Measurements from ENCODE around the gene ZNF48. TPM values are rescaled to one million over a fixed set of nuclear protein-coding genes. Genes with fewer than 3 reads are reported as not detected.
A peak's percentile ranks its signal among the peaks of the same experiment; 100 is the strongest.

Gene ZNF48
- total RNA-seq, 1 donor from 2014 or later, result 13.0 TPM

GRCh38 chr16:30401768-30402425, 6.7 kb downstream of the ZNF48 start:
- no peak overlapping the region for H3K27ac Mint-ChIP-seq
- POLR2A ChIA-PET, result interaction anchor here (0.8 to 1.8 kb wide), 6 partner anchors 16 to 212 kb away, joined by 3 to 5 read pairs (median 4); partner anchors contain the start of genes DCTPP1 and SEPTIN1
- ATAC-seq (ENCODE audit: low read depth) (no peak), DNase-seq (no peak)
- peaks cover 4% of the 10 kb centered on the region for H3K27me3 Mint-ChIP-seq
- H3K4me3 Mint-ChIP-seq, result peak overlapping the region; percentile 45
- H3K4me1 Mint-ChIP-seq, result peaks cover 26% of the 10 kb centered on the region
- intact Hi-C loops (cut with micrococcal nuclease), result loop anchor here (2.0 to 10.0 kb wide), 2 partner anchors 15 to 337 kb away; partner anchors contain the start of gene ALDOA
- CTCF ChIA-PET, result no interaction called here
- TF ChIP-seq CTCF (IDR thresholded peaks at IDR 0.05), result no peak
- H3K9me3 Mint-ChIP-seq, result no peaks in the 10 kb centered on the region
- peaks cover 19% of the 10 kb centered on the region for H3K36me3 Mint-ChIP-seq (ENCODE audit: low read depth)

GRCh38 chr16:30406795-30407101, 11.5 kb downstream of the ZNF48 start:
- ATAC-seq (ENCODE audit: low read depth) (peak; percentile 8), DNase-seq (no peak)
- TF ChIP-seq CTCF (IDR thresholded peaks at IDR 0.05), result no peak
- Mint-ChIP-seq H3K4me3 (peak overlapping the region; percentile 89), H3K4me1 (peaks cover 27% of the 10 kb centered on the region), H3K36me3 (ENCODE audit: low read depth) (peaks cover 8% of the 10 kb centered on the region), H3K27me3 (peaks cover under 1% of the 10 kb centered on the region), H3K9me3 (no peaks in the 10 kb centered on the region), H3K27ac (peak overlapping the region; percentile 90)
- ChIA-PET POLR2A (interaction anchor here (0.5 to 3.7 kb wide), 25 partner anchors 8 to 342 kb away, joined by 3 to 37 read pairs (median 6); partner anchors contain the start of genes ALDOA, CD2BP2, DCTPP1 and FBRS), CTCF (interaction anchor here (0.7 to 2.4 kb wide), 5 partner anchors 10 to 192 kb away, joined by 3 to 7 read pairs (median 5); partner anchors contain the start of genes DCTPP1 and ZNF48)
- intact Hi-C loops (cut with micrococcal nuclease), result loop anchor here (1.0 to 10.0 kb wide), 9 partner anchors 11 to 342 kb away; partner anchors contain the start of genes ALDOA, DCTPP1, SEPTIN1 and TBC1D10B

- Mint-ChIP-seq H3K4me3 (peak within 1 kb of the TSS; percentile 89), H3K27ac (peak within 1 kb of the TSS; percentile 90), H3K27me3 (no peaks in the 10 kb centered on the region), H3K4me1 (peaks cover 27% of the 10 kb centered on the region), H3K9me3 (no peaks in the 10 kb centered on the region), H3K36me3 (ENCODE audit: low read depth) (peaks cover 13% of the 10 kb centered on the region)
- intact Hi-C loops (cut with micrococcal nuclease), result loop anchor here (1.0 to 10.0 kb wide), 9 partner anchors 12 to 342 kb away; partner anchors contain the start of genes ALDOA, DCTPP1, SEPTIN1 and TBC1D10B
- DNase-seq (peak; percentile 90), ATAC-seq (ENCODE audit: low read depth) (peak; percentile 89)
- CTCF ChIA-PET, result interaction anchor here (0.7 to 2.4 kb wide), 5 partner anchors 10 to 191 kb away, joined by 3 to 7 read pairs (median 5); partner anchors contain the start of genes DCTPP1 and ZNF48
- no peak for TF ChIP-seq CTCF (IDR thresholded peaks at IDR 0.05)
- POLR2A ChIA-PET, result interaction anchor here (0.5 to 3.7 kb wide), 34 partner anchors 9 to 342 kb away, joined by 3 to 37 read pairs (median 5); partner anchors contain the start of genes ALDOA, CD2BP2, CORO1A and DCTPP1
Observed at GRCh38 chr16:30407102-30407803, 12.0 kb downstream of the ZNF48 start, which contains the start of gene ZNF771. TSS of gene ZNF771 (plus strand) at chr16:30407606. CDS start at chr16:30408054, 448 bp downstream.

- peaks cover 29% of the 10 kb centered on the region for H3K4me1 Mint-ChIP-seq
- peaks cover 13% of the 10 kb centered on the region for H3K36me3 Mint-ChIP-seq (ENCODE audit: low read depth)
- no peaks in the 10 kb centered on the region for H3K27me3 Mint-ChIP-seq
- peak overlapping the region; percentile 56 for H3K27ac Mint-ChIP-seq
- ChIA-PET POLR2A (interaction anchor here (0.6 to 3.7 kb wide), 33 partner anchors 10 to 343 kb away, joined by 3 to 37 read pairs (median 5); partner anchors contain the start of genes ALDOA, CD2BP2, CORO1A and DCTPP1), CTCF (interaction anchor here (1.3 to 2.9 kb wide), 9 partner anchors 10 to 39 kb away, joined by 4 to 22 read pairs (median 7); partner anchors contain the start of genes DCTPP1, SEPTIN1 and ZNF48)
- no peak for ATAC-seq (ENCODE audit: low read depth)
- peak overlapping the region; percentile 89 for H3K4me3 Mint-ChIP-seq
- H3K9me3 Mint-ChIP-seq, result no peaks in the 10 kb centered on the region
- no peak for DNase-seq
- no peak for TF ChIP-seq CTCF (IDR thresholded peaks at IDR 0.05)
- intact Hi-C loops (cut with micrococcal nuclease), result loop anchor here (1.0 to 10.0 kb wide), 9 partner anchors 13 to 343 kb away; partner anchors contain the start of genes ALDOA, DCTPP1, SEPTIN1 and TBC1D10B
Observed at GRCh38 chr16:30407804-30408534, 12.7 kb downstream of the ZNF48 start.

Measured in activated B cell treated with CpG ODN at 0.5 μM for 24 hours (primary cell).